ENCODE results near the gene PODN. TPM values are rescaled to one million over a fixed set of nuclear protein-coding genes. Genes with fewer than 3 reads are reported as not detected.

PODN gene
- total RNA-seq, 1 experiment from 2014 or later: not detected

GRCh38 chr1:53112861-53113260, 50.8 kb downstream of the PODN start:
- ChIA-PET CTCF (no interaction called here), POLR2A (no interaction called here)
- Mint-ChIP-seq H3K27me3 (ENCODE audit: insufficient read depth, unreplicated experiment) (peaks cover 9% of the 10 kb centered on the region), H3K27ac (ENCODE audit: low read depth, unreplicated experiment) (no peak overlapping the region), H3K4me3 (ENCODE audit: unreplicated experiment) (no peak overlapping the region), H3K36me3 (ENCODE audit: insufficient read depth, unreplicated experiment) (peaks cover 5% of the 10 kb centered on the region), H3K9me3 (ENCODE audit: unreplicated experiment) (no peaks in the 10 kb centered on the region), H3K4me1 (ENCODE audit: insufficient read depth, unreplicated experiment) (peaks cover 6% of the 10 kb centered on the region)
- no peak for TF ChIP-seq CTCF (IDR thresholded peaks at IDR 0.05; ENCODE audit: unreplicated experiment)
- no TSS peak for BruUV-seq (replicated peaks)
- DNase-seq (ENCODE audit: unreplicated experiment): no peak
- intact Hi-C loops (cut with micrococcal nuclease): no loop called here

- H3K27me3 Mint-ChIP-seq (ENCODE audit: insufficient read depth, unreplicated experiment): no peaks in the 10 kb centered on the region
- CTCF ChIA-PET: no interaction called here
- intact Hi-C loops (cut with micrococcal nuclease): no loop called here
- H3K36me3 Mint-ChIP-seq (ENCODE audit: insufficient read depth, unreplicated experiment): peaks cover 5% of the 10 kb centered on the region
- no peaks in the 10 kb centered on the region for H3K9me3 Mint-ChIP-seq (ENCODE audit: unreplicated experiment)
- no peak for DNase-seq (ENCODE audit: unreplicated experiment)
- POLR2A ChIA-PET: no interaction called here
- BruUV-seq (replicated peaks): no TSS peak
- TF ChIP-seq CTCF (IDR thresholded peaks at IDR 0.05; ENCODE audit: unreplicated experiment): no peak
- H3K4me1 Mint-ChIP-seq (ENCODE audit: insufficient read depth, unreplicated experiment): peaks cover 6% of the 10 kb centered on the region
- H3K27ac Mint-ChIP-seq (ENCODE audit: low read depth, unreplicated experiment): no peak overlapping the region
- no peak overlapping the region for H3K4me3 Mint-ChIP-seq (ENCODE audit: unreplicated experiment)
These were observed 52.1 kb downstream of the PODN start for GRCh38 chr1:53114090-53114489.

GRCh38 chr1:53114581-53115400, 52.8 kb downstream of the PODN start:
- Mint-ChIP-seq H3K36me3 (ENCODE audit: insufficient read depth, unreplicated experiment) (peaks cover 5% of the 10 kb centered on the region), H3K27me3 (ENCODE audit: insufficient read depth, unreplicated experiment) (no peaks in the 10 kb centered on the region), H3K9me3 (ENCODE audit: unreplicated experiment) (no peaks in the 10 kb centered on the region), H3K27ac (ENCODE audit: low read depth, unreplicated experiment) (no peak overlapping the region), H3K4me1 (ENCODE audit: insufficient read depth, unreplicated experiment) (peaks cover 6% of the 10 kb centered on the region), H3K4me3 (ENCODE audit: unreplicated experiment) (no peak overlapping the region)
- ChIA-PET POLR2A (no interaction called here), CTCF (no interaction called here)
- DNase-seq (ENCODE audit: unreplicated experiment): no peak
- intact Hi-C loops (cut with micrococcal nuclease): no loop called here
- TF ChIP-seq CTCF (IDR thresholded peaks at IDR 0.05; ENCODE audit: unreplicated experiment): no peak
- no TSS peak for BruUV-seq (replicated peaks)

DNA sequence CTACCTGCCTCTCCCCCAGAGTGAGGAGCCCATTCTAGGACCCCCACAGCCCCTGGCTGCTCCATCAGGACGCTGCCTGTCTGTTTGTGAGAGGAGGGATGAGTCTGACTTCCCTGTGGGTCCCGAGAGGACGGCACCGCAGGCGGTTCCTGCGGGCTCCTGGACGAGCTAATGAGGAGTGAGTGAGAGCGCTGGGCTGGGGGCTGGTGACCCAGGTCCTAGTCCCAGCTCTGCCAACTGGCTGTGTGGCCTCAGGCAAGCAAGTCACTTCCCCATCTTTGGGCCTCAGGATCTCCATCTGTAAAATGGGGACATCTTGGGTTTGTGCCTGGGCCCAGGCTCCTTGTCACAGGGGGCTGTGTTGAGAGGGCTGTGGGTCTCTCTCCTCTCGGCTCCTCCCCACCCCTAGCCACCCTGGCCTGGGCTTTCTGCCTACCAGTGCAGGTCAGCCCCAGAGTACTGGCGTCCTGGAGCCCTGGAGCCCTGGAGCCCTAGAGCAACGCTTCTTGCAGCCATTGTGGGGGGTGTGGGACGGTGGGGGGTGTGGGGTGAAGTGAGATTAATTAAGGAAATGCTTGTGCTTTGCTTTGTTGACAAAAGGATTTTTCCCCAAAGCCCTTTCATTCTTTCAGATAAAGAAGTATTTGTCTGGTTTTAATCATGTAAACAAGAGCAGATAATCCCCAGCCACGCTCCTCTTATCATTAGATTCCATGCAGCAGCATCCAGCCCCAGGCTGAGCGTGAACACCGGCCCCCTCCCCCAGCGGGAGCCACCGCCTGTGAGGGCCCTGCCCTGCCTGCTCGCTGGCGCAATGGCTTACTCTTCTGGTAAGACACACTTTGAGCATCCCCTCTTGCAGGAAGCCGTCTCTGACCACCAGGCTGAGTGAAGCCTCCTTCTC, 53.6 kb downstream of the PODN start:
- no peaks in the 10 kb centered on the region for H3K9me3 Mint-ChIP-seq (ENCODE audit: unreplicated experiment)
- intact Hi-C loops (cut with micrococcal nuclease): no loop called here
- no peaks in the 10 kb centered on the region for H3K27me3 Mint-ChIP-seq (ENCODE audit: insufficient read depth, unreplicated experiment)
- ChIA-PET CTCF (no interaction called here), POLR2A (no interaction called here)
- no peak overlapping the region for H3K4me3 Mint-ChIP-seq (ENCODE audit: unreplicated experiment)
- no peak for TF ChIP-seq CTCF (IDR thresholded peaks at IDR 0.05; ENCODE audit: unreplicated experiment)
- no peak for DNase-seq (ENCODE audit: unreplicated experiment)
- peaks cover 6% of the 10 kb centered on the region for H3K4me1 Mint-ChIP-seq (ENCODE audit: insufficient read depth, unreplicated experiment)
- peaks cover 11% of the 10 kb centered on the region for H3K36me3 Mint-ChIP-seq (ENCODE audit: insufficient read depth, unreplicated experiment)
- no peak overlapping the region for H3K27ac Mint-ChIP-seq (ENCODE audit: low read depth, unreplicated experiment)
- BruUV-seq (replicated peaks): no TSS peak
